Renal cortical epithelial cell (primary cell): ENCODE data around the gene PLA2G4C. TPM values are rescaled to one million over a fixed set of nuclear protein-coding genes. Genes with fewer than 3 reads are reported as not detected.
A peak's percentile ranks its signal among the peaks of the same experiment; 100 is the strongest.
"Not testable (repeated sequence)": the region's sequence is repeated elsewhere in the genome, so short reads cannot be mapped to it uniquely, and the experiment has no call there.

Source experiments
- DNase-seq: peaks from one replicate; pipeline ENCODE4 v3.0.0-alpha.2; 2011; ENCODE audit warnings: low read depth
- total RNA-seq: library from RNA; depleted of rRNA; stranded (reverse); fragments of >200 nt; gene quantifications from 2 replicates; pipeline ENCODE4 v1.2.3, GENCODE V29; 2014

Gene PLA2G4C
- total RNA-seq, 1 donor from 2014 or later: 9.4 TPM

DNA sequence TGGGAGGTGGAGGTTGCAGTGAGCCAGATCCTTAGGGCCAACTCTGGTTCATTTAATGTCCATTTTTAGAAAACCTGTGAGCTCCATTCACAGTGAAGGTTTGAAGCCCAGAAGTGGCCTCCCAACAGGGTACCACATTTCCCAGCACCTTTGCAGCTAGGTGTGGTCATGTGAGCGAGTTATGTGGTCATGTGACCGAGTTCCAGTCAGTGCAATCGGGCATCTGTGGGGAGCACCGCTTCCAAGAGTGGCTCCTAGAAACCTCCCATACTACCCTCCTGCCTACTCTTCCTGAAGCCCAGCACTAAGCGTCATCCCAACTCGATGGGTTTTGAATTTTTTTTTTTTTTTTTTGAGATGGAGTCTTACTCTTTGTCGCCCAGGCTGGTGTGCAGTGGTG is 663 bp upstream of the PLA2G4C start:
- DNase-seq: no peak

DNA sequence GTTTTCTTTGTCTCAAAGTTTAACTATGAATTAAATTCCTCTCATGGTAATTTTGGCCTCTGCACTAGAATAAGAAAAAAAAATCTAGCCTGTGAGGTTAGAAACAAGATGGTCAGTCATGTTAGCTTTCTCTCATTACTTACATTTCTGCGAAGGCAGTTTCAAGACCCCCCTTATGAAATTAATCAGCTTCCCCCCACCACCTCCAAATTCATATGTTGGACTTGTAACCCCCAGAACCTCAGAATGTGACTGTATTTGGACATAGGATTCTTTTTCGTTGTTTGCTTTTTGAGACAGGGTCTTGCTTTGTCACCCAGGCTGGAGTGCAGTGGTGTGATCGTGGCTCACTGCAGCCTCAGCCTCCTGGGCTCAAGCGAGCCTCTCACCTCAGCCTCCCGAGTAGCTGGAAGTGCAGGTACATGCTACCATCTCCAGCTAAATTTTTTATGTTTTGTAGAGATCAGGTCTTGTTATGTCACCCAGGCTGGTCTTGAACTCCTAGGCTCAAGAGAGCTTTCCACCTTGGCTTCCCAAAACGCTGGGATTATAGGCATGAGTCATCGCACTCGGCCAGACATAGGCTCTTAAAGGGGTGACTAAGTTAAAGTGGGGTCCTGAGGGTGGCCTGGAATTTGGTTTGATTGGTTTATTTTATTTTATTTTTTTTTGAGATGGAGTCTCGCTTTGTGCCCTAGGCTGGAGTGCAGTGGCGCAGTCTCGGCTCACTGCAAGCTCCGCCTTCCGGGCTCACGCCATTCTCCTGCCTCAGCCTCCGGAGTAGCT is 1.4 kb downstream of the PLA2G4C start:
- DNase-seq: no peak

DNA sequence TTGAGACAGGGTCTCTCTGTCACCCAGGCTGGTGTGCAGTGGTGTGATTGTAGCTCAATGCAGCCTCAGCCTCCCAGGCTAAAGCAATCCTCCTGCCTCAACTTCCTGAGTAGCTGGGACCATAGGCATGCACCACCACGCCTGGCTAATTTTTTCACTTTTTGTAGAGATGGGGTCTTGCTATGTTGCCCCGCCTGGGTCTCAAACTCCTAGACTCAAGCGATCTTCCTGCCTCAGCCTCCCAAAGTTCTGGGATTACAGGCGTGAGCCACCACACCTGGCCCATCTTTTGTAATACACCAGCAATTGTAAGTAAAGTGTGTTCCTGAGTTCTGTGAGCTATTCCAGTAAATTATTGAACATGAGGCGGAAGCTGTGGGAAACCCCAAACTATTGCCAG is 6.7 kb downstream of the PLA2G4C start:
- DNase-seq: no peak

DNA sequence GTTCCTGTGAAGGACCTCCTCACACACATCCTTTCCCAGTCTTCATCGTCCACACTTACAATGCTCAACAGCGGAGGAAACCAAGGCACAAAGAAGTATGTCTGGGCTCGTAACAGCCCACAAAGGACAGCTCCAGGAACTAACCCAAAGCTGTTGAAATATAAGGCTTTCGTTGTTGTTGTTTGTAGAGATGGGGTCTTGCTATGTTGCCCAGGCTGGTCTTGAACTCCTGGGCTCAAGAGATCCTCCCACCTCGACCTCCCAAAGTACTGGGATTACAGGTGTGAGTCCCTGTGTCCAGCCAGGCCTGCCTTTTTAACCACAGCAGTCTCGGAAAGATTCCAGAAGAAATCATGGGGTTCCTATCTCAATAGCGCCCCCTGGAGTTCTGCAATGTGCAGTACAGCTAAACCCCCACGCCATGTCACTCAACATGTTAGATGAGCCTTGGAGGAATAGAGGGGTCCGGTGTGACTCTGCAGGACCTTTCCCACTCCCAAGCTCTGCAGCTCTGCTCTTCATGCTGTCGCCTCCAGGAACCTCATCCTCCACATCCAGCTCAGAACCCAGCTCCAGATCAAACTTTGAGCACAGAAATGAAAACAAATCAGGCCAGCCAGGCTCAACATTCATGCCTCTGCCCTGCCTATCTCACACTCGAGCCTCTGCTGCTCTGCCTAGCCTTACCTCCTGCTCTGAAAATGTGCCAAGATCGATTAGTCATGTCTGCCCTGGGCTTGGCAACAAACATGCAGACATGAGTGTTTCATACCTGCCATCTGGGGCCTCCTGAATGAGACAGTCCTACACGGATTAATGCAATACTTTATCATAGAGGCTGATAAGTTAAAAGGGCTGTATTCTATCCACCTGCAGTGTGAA is 7.5 kb downstream of the PLA2G4C start:
- peak; percentile 8 for DNase-seq

DNA sequence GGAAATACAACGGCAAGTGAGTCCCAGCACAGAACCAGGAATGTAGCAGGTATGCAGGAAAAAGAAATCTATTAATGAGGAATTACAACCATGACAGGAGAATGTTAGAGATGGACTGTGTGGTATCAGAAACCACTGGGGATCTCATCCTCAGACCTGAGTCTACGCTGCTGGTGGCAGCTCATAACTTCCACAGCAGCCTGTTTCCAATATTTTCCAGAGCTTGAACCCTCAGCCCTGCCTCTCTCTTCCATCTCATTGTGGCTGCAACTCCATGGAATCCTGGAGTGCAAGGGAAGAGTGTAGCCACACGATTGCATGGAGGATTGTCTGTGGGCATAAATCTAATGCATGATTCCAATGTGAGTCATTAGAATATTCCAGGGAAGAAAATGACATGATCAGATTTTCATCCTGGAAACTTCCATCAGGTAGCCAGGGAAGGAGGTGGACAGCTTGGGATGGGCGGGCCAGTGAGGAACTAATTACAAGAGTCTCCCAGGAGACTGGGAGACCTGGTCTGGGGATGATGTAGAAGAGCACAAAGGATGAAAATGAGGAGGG is 14.9 kb downstream of the PLA2G4C start:
- no peak for DNase-seq

DNA sequence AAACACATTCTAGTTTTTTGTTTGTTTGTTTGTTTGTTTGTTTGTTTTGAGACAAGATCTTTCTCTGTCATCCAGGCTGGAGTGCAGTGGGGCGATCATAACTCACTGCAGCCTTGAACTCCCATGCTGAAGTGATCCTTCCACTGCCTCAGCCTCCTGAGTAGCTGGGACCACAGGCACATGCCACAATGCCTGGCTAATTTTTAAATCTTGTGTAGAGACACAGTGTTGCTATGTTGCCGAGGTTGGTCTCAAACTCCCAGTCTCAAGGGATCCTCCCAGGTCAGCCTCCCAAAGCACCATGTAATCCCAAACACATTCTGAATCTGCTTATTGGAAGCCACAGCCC is 15.8 kb downstream of the PLA2G4C start:
- DNase-seq: no peak

DNA sequence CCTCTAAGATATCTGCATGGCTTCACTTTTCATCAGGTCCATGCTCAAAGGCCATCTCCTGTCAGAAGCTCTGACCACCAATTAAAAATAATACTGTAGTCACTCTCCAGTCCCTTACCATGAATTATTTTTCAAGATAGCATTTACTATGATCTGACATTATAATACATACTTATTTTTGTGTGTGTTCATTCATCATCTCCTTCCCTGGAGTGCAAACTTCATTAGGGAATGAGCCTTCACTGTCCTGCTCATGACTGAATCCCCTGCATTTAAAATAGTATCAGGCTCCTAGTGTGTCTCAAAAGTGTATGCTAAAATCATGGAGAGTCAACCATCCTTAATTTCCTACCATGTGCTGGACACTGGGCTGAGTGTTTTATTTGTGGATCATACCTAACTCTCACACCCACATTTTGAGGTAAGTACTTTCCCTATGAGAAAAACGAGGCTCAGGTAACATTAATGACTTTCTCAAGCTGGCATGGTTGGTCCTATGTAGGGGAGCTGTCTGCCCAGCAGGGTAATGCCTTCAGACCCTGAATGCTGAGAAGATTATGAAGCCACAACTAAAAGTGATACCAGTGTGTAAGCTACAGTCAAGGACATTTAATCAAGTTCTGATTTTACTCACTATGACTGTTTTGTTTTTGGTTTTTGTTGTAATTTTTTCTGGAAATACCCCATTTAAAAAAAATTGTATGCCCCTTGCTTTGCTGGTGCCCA is 16.3 kb downstream of the PLA2G4C start:
- no peak for DNase-seq

DNA sequence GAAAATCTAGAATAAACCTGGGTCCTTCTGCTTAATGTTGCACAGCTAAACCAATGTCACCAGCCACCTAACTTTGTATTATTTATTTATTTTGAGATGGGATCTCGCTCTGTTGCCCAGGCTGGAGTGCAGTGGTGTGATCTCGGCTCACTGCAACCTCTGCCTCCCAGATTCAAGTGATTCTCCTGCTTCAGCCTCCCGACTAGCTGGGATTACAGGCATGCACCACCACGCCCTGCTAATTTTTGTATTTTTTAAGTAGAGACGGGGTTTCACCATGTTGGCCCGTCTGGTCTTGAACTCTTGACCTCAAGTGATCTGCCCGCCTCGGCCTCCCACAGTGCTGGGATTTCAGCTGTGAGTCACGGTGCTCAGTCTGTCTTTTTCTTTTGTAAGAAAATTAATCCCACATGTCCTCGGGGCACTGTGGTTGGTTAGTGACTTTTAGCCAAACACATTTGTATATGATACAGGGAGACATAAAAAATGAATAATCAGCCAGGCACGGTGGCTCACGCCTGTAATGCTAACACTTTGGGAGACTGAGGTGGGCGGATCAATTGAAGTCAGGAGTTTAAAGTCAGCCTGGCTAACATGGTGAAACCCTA is 19.4 kb downstream of the PLA2G4C start:
- DNase-seq: peak; percentile 28

DNA sequence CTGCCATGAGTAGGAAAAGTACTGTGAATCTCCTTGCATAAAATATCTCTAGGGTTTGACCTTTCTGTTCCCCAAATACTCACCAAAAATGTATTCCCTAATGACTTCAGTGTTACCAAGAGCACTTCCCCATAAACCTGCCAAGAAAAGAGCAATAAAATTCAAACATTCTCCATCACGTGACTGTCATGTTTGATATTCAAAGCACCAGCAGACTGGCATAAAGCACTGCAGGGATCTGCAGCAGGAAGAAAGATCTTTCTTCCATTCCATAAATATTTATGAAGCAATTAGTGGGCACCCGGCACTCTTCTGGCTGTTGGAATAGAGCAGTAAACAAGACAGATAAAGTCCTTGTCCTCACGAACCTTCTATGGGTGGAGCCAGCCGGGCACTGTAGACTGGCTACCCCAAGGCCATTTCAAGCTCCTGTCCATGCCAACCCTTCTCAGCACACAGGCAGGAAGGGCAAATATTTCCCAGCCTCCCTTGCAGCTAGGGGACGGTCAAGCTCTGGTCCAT is 20.3 kb downstream of the PLA2G4C start:
- DNase-seq: no peak

DNA sequence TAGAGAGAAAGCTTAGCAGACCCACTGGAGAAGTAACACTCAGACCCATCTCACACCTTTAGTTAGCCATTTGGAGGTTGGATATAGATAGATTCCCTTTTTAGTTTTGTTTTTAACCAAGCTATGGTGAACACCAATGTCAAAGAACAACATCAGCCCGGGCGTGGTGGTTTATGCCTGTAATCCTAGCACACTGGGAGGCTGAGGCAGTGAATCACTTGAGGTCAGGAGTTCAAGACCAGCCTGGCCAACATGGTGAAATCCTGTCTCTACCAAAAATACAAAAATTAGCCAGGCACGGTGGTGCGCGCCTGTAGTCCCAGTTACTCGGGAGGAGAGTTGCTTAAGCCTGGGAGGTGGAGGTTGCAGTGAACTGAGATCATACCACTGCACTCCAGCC is 21.6 kb downstream of the PLA2G4C start:
- not testable (repeated sequence) for DNase-seq

DNA sequence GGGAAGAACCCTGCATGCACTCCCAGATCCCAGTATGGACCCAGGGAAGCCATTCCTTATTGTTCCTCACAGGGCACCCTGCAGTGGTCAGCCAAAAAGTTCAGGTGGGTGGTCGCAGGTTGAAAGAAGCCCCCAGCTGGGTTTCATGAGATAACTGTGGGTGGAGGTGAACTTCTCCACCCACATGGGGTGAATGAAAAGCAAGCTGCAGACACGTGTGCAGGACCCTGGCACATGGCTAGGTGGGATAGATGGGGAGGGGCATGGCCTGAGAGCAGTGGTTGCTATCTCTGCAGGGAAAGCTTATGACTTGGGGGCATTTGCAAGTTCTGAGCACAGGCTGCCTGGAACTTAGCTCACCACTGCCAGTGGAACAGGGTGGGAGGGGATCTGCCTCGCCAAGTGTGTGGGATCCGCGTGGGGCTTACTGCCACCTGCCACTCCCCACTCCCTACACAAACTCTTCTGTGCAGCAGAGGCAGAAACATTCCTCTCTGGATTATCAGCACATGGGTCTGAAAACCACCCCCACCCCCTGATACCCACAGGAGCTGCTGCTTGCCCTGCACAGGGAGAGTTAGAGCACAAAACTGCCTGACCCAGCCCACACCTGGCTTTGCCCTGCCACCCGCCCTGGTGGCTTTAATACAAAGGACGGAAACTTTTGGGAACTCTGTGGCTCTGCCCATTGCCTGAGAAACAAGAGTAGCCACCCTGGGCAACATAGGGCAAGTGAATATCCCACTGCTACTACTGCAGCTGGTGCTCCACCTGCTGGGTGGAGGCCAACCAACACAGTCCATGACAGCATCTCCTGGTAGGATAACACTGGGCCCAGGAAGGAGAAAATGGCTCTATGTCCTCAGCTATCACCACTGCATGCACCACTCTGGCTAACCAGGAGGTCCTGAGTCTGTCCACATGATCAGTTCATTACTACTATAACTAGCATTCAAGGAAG is 24.4 kb downstream of the PLA2G4C start:
- DNase-seq: no peak

DNA sequence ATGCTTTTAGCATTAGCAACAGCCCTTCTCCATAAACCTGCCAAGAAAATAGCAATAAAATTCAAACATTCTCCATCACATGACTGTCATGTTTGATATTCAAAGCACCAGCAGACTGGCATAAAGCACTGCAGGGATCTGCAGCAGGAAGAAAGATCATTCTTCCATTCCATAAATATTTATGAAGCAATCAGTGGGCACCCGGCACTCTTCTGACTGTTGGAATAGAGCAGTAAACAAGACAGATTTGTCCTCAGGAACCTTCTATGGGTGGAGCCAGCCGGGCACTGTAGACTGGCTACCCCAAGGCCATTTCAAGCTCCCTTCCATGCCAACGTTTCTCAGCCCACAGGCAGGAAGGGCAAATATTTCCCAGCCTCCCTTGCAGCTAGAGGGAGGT is 25.5 kb downstream of the PLA2G4C start:
- DNase-seq: no peak

DNA sequence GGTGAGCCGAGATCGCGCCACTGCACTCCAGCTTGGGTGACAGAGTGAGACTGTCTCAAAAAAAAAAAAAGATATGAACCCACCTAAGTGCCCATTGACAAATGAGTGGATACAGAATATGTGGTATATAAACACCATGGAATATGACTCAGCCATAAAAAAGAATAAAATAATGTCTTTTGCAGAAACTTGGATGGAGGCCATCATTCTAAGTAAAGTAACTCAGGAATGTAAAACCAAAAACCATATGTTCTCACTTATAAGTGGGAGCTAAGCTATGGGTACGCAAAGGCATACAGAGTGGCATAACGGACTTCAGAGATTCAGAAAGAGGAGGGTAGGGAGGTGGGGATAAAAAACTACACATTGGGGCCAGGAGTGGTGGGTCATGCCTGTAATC is 29.5 kb downstream of the PLA2G4C start:
- no peak for DNase-seq

DNA sequence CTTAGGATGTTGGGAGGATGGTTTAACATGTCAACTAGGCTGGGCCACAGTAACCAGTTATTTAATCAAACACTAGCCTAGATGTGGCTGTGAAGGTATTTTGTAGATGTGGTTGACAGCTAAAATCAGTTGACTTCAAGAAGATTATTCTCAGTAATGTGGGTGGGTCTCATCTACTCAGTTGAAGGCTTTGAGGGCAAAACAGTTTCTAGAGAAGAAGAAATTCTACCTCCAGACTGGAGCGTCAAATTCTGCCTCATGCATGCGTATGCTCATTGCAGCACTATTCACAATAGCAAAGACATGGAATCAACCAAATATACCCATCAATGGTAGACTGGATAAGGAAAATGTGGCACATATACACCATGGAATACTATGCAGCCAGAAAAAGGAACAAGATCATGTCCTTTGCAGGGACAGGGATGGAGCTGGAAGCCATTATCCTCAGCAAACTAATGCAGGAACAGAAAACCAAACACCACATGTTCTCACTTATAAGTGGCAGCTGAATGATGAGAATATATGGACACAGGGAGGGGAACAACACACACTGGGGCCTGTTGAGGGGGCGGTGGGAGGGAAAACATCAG is 40.3 kb downstream of the PLA2G4C start:
- DNase-seq: not testable (repeated sequence)

DNA sequence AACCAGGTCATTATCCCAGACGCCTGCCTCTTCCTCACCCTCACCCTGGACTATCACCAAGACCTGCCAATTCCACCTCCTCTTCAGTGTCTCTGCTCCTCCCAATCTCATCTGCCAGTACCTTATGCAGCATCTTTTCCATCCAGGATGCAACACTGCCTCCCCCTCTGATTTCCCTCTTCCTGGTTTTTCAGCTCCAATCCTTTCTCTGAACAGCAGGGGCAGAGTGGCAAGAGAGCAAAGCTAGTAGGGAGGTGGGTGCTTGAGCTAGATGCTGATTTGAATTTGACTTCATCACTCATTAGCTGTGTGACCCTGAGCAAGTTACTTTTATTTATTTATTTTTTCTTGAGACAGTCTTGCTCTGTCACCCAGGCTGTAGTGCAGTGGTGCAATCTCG is 41.2 kb downstream of the PLA2G4C start:
- no peak for DNase-seq

DNA sequence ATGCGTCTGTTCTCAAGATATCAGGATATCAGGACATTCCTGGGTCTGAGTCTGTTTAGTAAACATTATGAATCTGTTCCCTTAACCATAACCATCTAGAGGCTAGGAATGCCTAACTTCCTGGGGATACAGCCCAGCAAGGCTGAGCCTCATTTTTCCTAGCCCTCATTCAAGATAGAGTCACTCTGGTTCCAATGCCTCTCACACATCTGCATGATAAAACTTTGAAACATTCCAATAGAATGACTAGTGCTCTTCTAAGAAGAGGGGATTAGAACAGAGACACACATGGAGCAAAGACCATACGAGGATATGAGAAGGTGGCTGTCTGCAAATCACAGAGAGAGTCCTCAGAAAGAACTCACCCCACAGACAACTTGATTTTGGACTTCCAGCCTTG is 46.1 kb downstream of the PLA2G4C start:
- no peak for DNase-seq

DNA sequence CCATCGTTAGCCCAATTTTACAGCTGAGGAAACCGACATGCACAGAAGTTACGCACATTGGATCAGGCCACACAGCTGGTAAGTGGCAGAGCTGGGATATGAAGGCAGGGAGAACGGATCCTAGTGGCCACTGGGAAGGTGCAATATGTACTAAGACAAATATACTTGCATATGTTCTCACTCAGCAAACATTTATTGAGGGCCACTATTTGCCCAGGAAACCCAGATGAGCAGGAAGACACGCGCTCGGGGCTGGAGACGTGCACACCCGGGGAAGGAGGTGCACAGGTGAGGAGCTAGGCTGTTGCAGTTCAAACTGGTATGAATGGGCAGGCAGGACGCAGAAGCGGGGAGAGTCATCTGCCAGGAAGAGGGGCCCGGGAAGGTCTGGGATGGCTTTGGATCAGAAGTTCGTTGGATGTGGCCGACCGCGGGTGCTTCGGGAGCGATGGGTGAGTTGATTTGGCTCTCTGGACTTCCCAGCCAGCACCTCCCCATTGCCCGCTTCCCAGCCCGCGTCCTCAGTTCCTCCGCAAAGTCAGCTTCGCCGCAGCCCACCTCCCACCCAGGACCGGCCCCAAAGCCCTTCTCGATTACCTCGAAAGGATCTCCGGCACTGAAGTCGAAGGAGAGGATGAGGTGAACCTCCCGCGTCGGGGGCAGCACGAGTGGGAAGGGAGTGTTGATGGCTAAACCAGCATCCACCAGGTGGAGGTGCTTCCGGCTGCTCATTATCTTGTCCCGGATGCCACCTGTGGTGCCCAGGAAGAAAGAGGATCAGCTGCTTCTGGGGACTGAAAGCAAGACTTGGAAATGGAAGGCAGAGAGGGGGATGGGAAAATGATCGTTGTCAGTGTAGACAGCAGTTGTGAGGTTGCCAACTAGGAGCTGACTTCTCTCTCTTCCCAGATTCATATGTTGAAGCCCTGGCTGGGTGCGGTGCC is 48.9 kb downstream of the PLA2G4C start:
- DNase-seq: no peak

DNA sequence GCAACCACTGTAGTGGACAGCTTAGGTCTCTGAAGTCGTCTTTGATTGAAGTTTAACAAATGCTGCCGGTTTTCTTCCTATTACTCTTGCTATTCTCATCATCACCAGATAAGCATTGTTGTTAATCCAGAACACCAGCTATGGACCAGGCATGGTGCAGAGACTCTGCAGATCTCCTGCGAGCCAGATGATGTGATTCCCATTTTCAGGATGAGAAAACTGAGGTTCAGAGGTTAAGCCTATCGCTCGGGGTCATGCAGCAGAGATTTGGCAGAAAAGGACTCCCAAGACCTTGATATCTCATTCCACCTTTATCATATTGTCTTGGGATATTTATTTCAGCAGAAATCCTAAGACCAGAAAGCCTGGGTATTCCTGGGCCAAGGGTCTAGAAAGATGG is 50.2 kb downstream of the PLA2G4C start:
- no peak for DNase-seq

DNA sequence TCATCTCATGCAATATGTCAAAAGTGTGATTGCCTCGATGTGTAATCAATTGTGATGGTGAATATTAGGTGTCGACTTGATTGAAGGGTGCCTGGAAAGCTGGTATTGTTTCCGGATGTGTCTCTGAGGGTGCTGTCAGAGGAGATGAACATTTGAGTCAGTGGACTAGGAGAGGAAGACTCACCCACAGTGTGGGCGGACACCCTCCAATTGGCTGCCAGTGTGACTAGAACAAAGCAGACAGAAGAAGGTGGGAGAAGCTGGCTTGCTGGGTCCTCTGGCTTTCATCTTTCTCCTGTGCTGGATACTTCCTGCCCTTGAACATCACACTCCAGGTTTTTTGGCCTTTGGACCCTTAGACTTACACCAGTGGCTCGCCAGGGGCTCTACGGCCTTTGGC is 51.3 kb downstream of the PLA2G4C start:
- no peak for DNase-seq
